Loucy (cell line): ENCODE results near the gene KDM4B.

Source experiments
- H2AFZ ChIP-seq: fragments of 200-600 bp; sonication (generic); 2 replicates; pipeline ENCODE4 v1.6.0; 2016; ENCODE audit warnings: antibody characterized with exemption, mild to moderate bottlenecking, low read length, moderate library complexity
- H3F3A ChIP-seq: fragments of 200-600 bp; 2 replicates; pipeline ENCODE4 v1.6.0; 2016; ENCODE audit warnings: antibody characterized with exemption, low read depth, mild to moderate bottlenecking
- H3K27me3 ChIP-seq: fragments of 200-600 bp; sonication (generic); 2 replicates; pipeline ENCODE4 v1.6.1; 2014; ENCODE audit warnings: low read length, mild to moderate bottlenecking; ENCODE audit not compliant: insufficient read depth, poor library complexity, severe bottlenecking
- H3K36me3 ChIP-seq: fragments of 200-600 bp; sonication (generic); 2 replicates; pipeline ENCODE4 v1.6.1; 2016; ENCODE audit warnings: low read length; ENCODE audit not compliant: insufficient read depth
- H3K4me1 ChIP-seq: fragments of 200-600 bp; sonication (generic); 2 replicates; pipeline ENCODE4 v1.5.1; 2014; ENCODE audit warnings: low read length, mild to moderate bottlenecking; ENCODE audit not compliant: insufficient read depth, poor library complexity, severe bottlenecking
- H3K4me2 ChIP-seq: fragments of 200-600 bp; sonication (generic); 2 replicates; pipeline ENCODE4 v1.6.0; 2014; ENCODE audit warnings: antibody characterized with exemption, low read length, low read depth, mild to moderate bottlenecking; ENCODE audit not compliant: poor library complexity, severe bottlenecking
- H3K4me3 ChIP-seq: fragments of 200-600 bp; sonication (generic); 2 replicates; pipeline ENCODE4 v1.5.1; 2014; ENCODE audit warnings: low read length, mild to moderate bottlenecking, mixed read lengths; ENCODE audit not compliant: poor library complexity, severe bottlenecking
- H3K79me2 ChIP-seq: fragments of 200-600 bp; sonication (generic); 2 replicates; pipeline ENCODE4 v1.6.1; 2014; ENCODE audit warnings: low read length; ENCODE audit not compliant: insufficient read depth
- H3K9ac ChIP-seq: fragments of 200-600 bp; sonication (generic); 2 replicates; pipeline ENCODE4 v1.6.0; 2014; ENCODE audit warnings: mild to moderate bottlenecking, low read depth, low read length, moderate library complexity; ENCODE audit not compliant: poor library complexity, severe bottlenecking
- H3K9me2 ChIP-seq: fragments of 200-600 bp; sonication (generic); replicated peaks from 2 replicates; pipeline ENCODE4 v1.6.1; 2016; ENCODE audit warnings: low read depth, low read length, mixed read lengths
- H3K9me3 ChIP-seq: fragments of 200-600 bp; sonication (generic); 2 replicates; pipeline ENCODE4 v1.6.1; 2014; ENCODE audit warnings: mild to moderate bottlenecking, antibody characterized with exemption, low read length, low read depth; ENCODE audit not compliant: insufficient read depth
- H4K20me1 ChIP-seq: fragments of 200-600 bp; sonication (generic); 2 replicates; pipeline ENCODE4 v1.6.0; 2014; ENCODE audit warnings: antibody characterized with exemption, low read length, mild to moderate bottlenecking; ENCODE audit not compliant: insufficient read depth, poor library complexity, severe bottlenecking
- EZH2phosphoT487 ChIP-seq: fragments of 200-600 bp; IDR thresholded peaks from 2 replicates; pipeline ENCODE4 v1.6.1; 2018; ENCODE audit warnings: antibody characterized with exemption, mild to moderate bottlenecking, moderate library complexity, borderline replicate concordance
- TF ChIP-seq, protein P1 (sequence below): fragments of 200-600 bp; sonication (generic); conservative IDR thresholded peaks from 2 replicates; pipeline ENCODE4 v1.5.1; 2014; ENCODE audit warnings: mild to moderate bottlenecking, antibody characterized with exemption, low read length

KDM4B gene

DNA sequence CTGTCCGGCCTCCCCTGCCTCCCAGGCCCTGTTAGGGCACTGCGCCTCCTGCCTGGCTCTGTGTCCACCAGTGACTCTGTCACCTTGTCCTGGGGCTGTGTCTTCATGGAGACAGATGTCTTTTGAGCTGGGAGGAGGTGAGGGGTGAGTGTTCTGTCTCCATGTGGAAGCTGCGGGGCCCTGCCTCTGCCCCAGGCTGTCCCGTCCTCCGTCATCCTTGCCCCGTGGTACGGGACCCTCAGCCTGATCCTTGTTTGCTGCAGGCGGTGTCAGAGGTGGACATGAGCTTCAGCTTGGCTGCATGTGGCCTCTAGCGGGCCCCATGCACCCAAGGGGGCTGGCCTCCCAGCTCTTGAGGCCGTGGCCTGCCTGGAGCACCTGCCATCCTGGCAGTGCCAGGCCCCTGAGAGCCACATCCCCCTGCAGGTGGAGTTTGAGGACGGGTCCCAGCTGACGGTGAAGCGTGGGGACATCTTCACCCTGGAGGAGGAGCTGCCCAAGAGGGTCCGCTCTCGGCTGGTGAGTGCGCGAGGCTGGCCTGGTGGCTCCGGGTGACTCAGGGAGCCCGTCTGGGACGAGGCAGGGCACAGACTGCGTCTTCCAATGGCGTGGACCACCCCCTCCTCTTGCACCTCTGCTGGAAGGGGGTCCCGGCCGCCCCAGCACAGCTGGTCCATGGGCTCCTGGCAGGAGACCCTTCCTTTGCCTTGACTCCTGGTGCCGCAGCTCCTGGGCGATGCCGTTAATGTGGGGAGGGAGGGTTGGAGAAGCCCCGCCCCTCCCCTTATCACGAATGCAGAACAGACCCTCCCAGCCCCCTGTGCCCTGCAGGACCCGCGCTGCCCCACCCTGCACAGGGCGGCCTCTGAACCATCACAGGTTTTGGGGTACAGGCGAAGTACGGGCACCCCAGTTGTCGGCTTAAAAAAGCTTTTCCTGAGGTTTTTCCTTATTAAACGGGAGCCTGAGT, 181.3 kb downstream of the KDM4B start:
- Histone ChIP-seq H3K9ac (no peak overlapping the region), H3K79me2 (no peaks in the 10 kb centered on the region), H3K27me3 (no peaks in the 10 kb centered on the region), H3K4me1 (no peaks in the 10 kb centered on the region), H4K20me1 (no peaks in the 10 kb centered on the region), H3F3A (no peaks in the 10 kb centered on the region), H3K4me2 (no peak overlapping the region), H3K36me3 (peaks cover 34% of the 10 kb centered on the region; the same call in 1 of the 2 replicates), H2AFZ (no peak overlapping the region), H3K4me3 (no peak overlapping the region), H3K9me2 (no peaks in the 10 kb centered on the region), H3K9me3 (no peaks in the 10 kb centered on the region)
- TF ChIP-seq EZH2phosphoT487: no peak
- TF ChIP-seq, protein P1, sequence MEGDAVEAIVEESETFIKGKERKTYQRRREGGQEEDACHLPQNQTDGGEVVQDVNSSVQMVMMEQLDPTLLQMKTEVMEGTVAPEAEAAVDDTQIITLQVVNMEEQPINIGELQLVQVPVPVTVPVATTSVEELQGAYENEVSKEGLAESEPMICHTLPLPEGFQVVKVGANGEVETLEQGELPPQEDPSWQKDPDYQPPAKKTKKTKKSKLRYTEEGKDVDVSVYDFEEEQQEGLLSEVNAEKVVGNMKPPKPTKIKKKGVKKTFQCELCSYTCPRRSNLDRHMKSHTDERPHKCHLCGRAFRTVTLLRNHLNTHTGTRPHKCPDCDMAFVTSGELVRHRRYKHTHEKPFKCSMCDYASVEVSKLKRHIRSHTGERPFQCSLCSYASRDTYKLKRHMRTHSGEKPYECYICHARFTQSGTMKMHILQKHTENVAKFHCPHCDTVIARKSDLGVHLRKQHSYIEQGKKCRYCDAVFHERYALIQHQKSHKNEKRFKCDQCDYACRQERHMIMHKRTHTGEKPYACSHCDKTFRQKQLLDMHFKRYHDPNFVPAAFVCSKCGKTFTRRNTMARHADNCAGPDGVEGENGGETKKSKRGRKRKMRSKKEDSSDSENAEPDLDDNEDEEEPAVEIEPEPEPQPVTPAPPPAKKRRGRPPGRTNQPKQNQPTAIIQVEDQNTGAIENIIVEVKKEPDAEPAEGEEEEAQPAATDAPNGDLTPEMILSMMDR: no peak

DNA sequence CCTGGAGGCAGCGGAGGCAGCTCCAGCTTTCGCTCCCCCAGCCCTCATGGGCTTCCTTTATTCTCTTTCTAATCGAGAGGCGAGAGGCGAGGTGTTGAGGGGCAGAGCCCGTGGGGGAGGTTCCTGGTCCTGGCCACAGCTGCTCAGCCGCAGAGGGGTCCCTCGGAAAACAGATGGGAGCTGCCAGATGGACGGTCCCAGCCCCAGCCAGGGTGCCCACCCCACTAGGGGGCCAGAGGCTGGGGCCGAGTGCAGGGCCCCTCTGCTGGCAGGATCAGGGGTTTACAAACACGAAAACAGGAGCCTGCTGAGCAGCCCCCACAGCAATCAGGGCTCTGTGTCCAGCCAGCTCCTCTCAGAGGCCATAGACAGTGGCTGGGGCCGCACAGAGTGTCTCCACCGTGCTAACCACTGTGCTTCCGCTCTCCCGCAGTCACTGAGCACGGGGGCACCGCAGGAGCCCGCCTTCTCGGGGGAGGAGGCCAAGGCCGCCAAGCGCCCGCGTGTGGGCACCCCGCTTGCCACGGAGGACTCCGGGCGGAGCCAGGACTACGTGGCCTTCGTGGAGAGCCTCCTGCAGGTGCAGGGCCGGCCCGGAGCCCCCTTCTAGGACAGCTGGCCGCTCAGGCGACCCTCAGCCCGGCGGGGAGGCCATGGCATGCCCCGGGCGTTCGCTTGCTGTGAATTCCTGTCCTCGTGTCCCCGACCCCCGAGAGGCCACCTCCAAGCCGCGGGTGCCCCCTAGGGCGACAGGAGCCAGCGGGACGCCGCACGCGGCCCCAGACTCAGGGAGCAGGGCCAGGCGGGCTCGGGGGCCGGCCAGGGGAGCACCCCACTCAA, 182.2 kb downstream of the KDM4B start:
- Histone ChIP-seq H4K20me1 (no peaks in the 10 kb centered on the region), H3K9ac (no peak overlapping the region), H3K79me2 (no peaks in the 10 kb centered on the region), H3K9me3 (no peaks in the 10 kb centered on the region), H3K27me3 (no peaks in the 10 kb centered on the region), H3K9me2 (no peaks in the 10 kb centered on the region), H3K4me3 (no peak overlapping the region), H3F3A (no peaks in the 10 kb centered on the region), H3K36me3 (peaks cover 27% of the 10 kb centered on the region; the same call in 1 of the 2 replicates), H3K4me2 (no peak overlapping the region), H2AFZ (no peak overlapping the region), H3K4me1 (no peaks in the 10 kb centered on the region)
- TF ChIP-seq, protein P1: no peak
- TF ChIP-seq EZH2phosphoT487: no peak

DNA sequence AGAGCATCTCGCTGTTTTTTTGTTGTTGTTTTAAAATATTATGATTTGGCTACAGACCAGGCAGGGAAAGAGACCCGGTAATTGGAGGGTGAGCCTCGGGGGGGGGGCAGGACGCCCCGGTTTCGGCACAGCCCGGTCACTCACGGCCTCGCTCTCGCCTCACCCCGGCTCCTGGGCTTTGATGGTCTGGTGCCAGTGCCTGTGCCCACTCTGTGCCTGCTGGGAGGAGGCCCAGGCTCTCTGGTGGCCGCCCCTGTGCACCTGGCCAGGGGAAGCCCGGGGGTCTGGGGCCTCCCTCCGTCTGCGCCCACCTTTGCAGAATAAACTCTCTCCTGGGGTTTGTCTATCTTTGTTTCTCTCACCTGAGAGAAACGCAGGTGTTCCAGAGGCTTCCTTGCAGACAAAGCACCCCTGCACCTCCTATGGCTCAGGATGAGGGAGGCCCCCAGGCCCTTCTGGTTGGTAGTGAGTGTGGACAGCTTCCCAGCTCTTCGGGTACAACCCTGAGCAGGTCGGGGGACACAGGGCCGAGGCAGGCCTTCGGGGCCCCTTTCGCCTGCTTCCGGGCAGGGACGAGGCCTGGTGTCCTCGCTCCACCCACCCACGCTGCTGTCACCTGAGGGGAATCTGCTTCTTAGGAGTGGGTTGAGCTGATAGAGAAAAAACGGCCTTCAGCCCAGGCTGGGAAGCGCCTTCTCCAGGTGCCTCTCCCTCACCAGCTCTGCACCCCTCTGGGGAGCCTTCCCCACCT, 183.3 kb downstream of the KDM4B start:
- no peaks in the 10 kb centered on the region for H4K20me1 ChIP-seq
- TF ChIP-seq, protein P1: no peak
- TF ChIP-seq EZH2phosphoT487: no peak
- H3K36me3 ChIP-seq: peaks cover 16% of the 10 kb centered on the region; the same call in 1 of the 2 replicates

More for the DNA sequence above, 183.3 kb downstream of the KDM4B start:
- no peaks in the 10 kb centered on the region for H3K79me2 ChIP-seq
- H3K9me3 ChIP-seq: no peaks in the 10 kb centered on the region
- no peak overlapping the region for H3K4me3 ChIP-seq
- no peak overlapping the region for H2AFZ ChIP-seq
- H3F3A ChIP-seq: no peaks in the 10 kb centered on the region
- H3K4me2 ChIP-seq: no peak overlapping the region
- H3K27me3 ChIP-seq: no peaks in the 10 kb centered on the region
- H3K9ac ChIP-seq: no peak overlapping the region
- no peaks in the 10 kb centered on the region for H3K4me1 ChIP-seq
- H3K9me2 ChIP-seq: no peaks in the 10 kb centered on the region
